NCI-H1105 (cell line): ENCODE data around the gene HYAL4.
"Not testable (repeated sequence)": the region's sequence is repeated elsewhere in the genome, so short reads cannot be mapped to it uniquely, and the experiment has no call there.

Experiments
- DNase-seq: peaks from one replicate; lab custom pipeline; 2025; lab: John Stamatoyannopoulos, UW

Gene HYAL4

DNA sequence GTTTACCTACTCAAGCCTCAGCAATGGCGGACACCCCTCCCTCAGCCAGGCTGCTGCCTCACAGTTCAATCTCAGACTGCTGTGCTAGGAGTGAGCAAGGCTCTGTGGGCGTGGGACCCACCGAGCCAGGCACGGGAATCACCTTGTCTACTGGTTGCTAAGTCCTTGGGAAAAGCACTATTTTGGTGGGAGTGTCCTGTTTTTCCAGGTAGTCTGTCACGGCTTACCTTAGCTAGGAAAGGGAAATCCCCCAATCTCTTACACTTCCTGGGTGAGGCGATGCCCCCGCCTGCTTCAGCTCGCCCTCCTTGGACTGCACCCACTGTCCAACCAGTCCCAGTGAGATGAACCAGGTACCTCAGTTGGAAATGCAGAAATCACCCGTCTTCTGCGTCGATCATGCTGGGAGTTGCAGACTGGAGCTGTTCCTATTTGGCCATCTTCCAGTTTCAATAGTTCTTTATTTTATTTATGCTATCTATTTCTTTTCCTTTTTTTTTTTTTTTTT, at the start of gene HYAL4:
TSS of gene HYAL4 (plus strand) at position 458 of the 508 bp plus-strand sequence. CDS start 23,105 bp downstream, outside the sequence.
- no peak for DNase-seq

- DNase-seq, result no peak
These were observed 49.1 kb upstream of the HYAL4 start for GRCh38 chr7:123795917-123796316.

DNA sequence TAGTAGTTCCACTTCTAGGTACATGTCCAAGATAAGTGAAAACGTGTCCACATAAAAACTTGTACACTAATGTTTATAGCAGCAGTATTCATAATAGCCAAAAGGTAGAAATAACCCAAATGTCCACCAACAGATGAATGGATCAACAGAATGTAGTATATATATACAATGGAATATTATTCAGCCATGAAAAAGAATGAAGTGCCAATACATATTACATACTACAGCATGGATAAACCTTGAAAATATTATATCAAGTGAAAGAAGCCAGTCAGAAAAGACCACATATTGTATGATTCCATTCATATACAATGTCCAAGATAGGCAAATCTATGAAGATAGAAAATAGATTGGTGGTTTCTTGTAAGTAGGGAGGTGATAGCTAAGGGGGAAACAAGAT, 48.4 kb upstream of the HYAL4 start:
- DNase-seq, result no peak

GRCh38 chr7:123797673-123798531, 47.1 kb upstream of the HYAL4 start:
- DNase-seq, result peak; percentile 32

DNA sequence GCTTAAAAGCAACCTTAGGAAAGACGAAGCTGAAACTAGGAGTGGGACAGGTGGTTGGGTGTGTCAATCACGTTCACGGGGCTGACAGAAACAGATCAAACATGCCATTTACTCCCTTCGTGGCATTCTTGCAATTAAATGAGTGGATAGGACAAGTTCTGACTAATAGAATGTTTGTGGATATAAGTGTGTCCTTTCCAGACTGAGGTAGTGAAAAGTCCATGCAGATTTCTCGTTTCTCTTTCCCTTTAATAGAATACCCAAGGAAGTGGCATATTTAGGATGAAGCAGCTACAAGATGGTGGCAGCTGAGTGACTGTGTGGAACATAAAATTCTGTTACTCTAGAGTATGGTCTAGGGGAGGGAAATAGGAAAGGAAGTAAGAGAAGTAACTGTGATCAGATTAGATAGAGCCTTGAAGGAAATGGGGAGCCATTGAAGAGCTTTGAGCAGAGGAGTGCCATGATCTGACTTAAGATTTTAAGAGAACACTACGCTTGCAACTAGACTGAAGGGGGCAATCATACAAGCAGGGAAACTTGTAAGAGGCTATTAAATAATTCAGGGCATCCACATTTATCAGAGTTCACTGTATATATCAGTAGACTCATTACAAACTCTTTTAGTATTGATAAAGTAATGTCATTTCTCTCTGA, 46.3 kb upstream of the HYAL4 start:
- no peak for DNase-seq

GRCh38 chr7:123802249-123802648, 42.7 kb upstream of the HYAL4 start:
- DNase-seq, result no peak

- no peak for DNase-seq
These were observed 39.7 kb upstream of the HYAL4 start for GRCh38 chr7:123805287-123805686.

- DNase-seq, result no peak
These were observed 35.5 kb upstream of the HYAL4 start for GRCh38 chr7:123809471-123809870.

GRCh38 chr7:123811056-123811455, 33.9 kb upstream of the HYAL4 start:
- DNase-seq, result no peak

GRCh38 chr7:123816916-123817315, 28.1 kb upstream of the HYAL4 start:
- no peak for DNase-seq

DNA sequence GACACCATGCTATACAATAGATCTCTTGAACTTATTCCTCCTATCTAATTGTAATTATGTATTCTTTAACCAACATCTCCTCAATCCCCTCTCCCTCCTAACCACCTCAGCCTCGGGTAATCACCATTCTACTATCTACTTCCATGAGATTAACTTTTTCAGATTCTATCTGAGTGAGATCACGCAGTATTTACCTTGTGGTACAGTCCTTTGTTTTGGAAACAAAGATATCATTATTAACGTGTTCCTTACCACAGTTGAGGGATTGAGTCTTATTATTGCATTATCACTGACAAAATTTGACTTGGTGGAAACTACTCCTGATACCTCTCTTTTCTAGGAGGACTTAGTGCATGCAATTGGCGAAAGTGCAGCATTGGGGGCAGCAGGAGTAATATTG, 26.0 kb upstream of the HYAL4 start:
- DNase-seq, result no peak

- DNase-seq, result not testable (repeated sequence)
These were observed 25.2 kb upstream of the HYAL4 start for GRCh38 chr7:123819795-123820194.

DNA sequence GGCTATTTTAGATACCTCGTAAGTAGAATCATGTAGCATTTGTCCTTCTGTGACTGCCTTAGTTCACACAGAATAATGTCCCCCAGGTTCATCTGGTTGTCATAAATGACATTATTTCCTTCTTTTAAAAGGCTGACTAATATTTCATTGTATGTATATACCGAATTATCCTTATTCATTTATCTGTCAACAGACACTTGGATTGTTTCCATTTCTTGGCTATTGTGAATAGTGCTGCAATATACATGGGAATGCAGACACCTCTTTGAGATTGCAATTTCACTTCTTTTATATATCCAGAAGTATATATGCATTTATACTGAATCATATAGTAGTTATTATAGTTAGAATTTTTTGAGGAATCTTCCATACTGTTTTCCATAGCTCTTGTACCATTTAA, 24.1 kb upstream of the HYAL4 start:
- no peak for DNase-seq

DNA sequence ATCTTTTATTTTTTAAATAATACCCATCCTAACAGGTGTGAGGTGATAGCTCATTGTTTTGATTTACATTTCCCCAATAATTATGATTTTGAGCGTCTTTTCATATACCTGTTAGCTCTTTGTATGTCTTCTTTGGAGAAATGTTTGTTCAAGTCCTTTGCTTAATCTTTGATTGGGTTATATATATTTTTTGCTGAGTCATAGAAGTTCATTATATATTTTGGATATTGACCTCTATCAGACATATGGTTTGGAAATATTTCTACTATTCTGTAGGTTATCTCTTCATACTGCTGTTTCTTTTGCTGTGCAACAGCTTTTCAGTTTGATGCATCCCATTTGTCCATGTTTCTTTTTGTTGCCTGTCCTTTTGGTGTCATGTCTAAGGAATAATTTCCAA, 23.6 kb upstream of the HYAL4 start:
- no peak for DNase-seq

DNA sequence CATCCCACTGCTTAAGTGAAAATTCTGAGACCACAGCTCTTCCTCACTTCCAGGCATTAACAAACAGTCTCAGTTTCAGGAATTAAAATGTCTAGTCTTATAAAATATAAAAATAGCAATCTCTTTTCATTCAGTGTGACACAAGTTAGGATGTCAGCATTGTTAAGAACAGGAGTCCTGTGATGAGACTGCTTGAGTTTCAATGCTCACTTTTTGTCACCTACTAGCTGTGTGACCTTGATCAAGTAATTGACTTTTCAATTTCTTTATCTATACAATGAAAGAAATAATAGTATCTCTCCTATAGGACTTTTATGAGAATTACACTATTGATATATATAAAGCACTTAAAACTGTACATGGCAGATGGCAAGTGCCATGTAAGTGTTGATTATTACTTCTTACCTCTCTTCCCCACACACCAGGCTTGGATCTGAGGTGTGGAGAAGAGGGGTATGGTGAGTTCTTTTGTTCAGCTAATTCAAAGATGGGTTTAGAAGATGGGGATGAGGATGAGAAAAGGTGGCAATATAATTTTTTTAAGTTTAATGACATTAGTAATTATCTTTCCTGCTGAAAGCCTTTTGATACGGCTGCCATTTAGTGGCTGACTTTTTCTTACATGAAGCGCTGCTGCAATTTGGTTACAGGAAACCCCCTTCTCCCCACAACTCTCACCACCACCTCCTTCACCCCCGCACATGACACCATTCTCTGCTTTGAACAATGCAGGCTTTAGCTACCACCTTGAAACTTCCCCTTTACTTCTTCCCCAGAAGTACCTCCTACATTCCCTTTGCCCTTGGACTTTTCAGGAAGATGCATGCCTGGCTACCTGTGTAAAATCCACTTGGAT, 20.8 kb upstream of the HYAL4 start:
- no peak for DNase-seq

GRCh38 chr7:123824754-123825067, 20.3 kb upstream of the HYAL4 start:
- peak; percentile 6 for DNase-seq

DNA sequence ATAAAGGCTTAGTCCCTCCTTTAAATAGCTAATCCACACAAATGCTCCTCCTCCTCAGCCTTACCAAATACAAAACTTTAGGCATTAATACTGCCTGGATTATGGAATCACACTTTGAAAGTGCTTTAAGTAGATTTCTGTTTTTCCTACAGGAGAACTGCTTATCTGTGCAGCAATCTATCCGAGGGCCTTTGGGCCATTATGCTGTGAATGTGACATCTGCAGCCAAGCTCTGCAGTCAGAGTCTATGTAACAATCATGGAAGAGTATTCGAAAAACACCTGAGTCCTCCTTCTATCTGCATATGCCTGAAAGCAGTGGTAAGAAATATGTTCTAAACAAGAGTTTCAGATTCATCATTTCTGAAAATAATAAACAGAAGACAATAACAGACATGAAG, 16.2 kb upstream of the HYAL4 start:
- no peak for DNase-seq

- no peak for DNase-seq
These were observed 8.3 kb upstream of the HYAL4 start for GRCh38 chr7:123836656-123837055.

DNA sequence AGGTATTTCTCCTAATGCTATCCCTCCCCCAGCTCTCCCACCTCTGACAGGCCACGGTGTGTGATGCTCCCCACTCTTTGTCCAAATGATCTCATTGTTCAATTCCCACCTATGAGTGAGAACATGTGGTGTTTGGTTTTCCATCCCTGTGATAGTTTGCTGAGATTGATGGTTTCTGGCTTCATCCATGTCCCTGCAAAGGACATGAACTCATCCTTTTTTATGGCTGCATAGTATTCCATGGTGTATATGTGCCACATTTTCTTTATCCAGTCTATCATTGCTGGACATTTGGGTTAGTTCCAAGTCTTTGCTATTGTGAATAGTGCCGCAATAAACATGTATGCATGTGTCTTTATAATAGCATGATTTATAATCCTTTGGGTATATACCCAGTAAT, 5.9 kb upstream of the HYAL4 start:
- DNase-seq, result not testable (repeated sequence)

DNA sequence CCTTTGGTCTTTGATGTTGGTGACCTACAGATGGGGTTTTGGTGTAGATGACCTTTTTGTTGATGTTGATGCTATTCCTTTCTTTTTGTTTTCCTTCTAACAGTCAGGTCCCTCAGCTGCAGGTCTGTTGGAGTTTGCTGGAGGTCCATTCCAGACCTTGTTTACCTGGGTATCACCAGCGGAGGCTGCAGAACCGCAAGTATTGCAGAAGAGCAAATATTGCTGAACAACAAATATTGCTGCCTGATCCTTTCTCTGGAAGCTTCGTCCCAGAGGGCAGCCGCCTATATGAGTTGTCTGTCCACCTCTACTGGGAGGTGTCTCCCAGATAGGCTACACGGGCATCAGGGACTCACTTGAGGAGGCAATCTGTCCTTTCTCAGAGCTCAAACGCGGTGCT, 827 bp upstream of the HYAL4 start:
- DNase-seq, result not testable (repeated sequence)

DNA sequence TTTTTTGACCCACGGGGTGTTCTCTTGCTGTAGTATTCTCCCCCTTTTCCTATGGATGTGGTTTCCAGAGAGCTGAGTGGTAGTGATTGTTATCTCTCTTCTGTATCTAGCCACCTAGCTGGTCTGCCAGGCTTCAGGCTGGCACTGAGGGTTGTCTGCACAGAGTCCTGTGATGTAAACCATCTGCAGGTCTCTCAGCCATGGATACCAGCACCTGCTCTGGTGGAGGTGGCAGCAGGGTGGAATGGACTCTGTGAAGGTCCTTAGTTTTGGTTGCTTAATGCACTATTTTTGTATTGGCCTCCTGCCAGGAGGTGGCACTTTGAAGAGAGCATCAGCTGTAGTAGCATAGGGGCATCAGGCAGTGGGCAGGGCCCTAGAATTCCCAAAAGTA, 851 bp downstream of the HYAL4 start:
- DNase-seq, result no peak

DNA sequence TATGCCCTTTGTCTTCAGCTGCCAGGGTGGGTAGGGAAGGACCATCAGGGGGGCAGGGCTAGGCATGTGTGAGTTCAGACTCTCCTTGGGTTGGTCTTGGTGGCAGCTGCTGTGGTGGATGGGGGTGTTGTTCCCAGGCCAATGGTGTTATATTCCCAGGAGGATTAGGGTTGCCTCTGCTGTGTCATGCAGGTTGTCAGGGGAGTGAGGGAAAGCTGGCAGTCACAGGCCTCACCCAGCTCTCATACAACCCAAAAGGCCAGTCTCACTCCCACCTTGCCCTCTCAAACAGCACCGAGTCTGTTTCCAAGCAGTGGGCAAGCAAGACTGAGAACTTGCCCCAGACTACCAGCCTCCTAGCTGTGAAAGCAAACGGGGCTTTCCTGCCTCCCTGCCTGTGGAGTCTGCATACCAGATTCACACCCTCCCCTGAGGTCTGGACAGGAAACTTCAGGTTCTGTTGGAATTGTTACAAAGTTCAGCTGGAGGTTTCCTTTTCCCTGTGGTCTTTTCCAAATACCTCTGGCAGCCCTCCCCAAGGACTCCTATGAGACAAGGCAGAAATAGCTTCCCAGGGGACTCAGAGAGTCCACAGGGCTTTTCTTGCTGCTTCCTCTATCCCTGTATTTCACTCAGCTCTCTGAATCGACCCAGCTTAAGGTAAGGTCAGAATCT, 1.4 kb downstream of the HYAL4 start:
- peak; percentile 3 for DNase-seq
